GM12892 (cell line): Measurements from ENCODE around the gene NT5C2.
"Not testable (repeated sequence)": the region's sequence is repeated elsewhere in the genome, so short reads cannot be mapped to it uniquely, and the experiment has no call there.

ENCODE experiments used
- DNase-seq: peaks from one replicate; pipeline ENCODE4 v3.0.0; 2011; ENCODE audit not compliant: insufficient read length
- FAIRE-seq: peaks from 2 replicates; lab custom pipeline; 2011; peaks lifted over from hg19 to GRCh38; lab: Jason Lieb, UNC
- POLR2A ChIP-seq: IDR thresholded peaks from 2 replicates; pipeline ENCODE4 v1.6.1; 2011; ENCODE audit warnings: low read depth, low read length, control low read depth
- POLR2AphosphoS5 ChIP-seq: IDR thresholded peaks from 2 replicates; pipeline ENCODE4 v1.6.1; 2011; ENCODE audit warnings: low read depth, low read length, control low read depth
- TAF1 ChIP-seq: IDR thresholded peaks from 2 replicates; pipeline ENCODE4 v1.6.1; 2011; ENCODE audit warnings: low read depth, mild to moderate bottlenecking, control low read depth, low read length, borderline replicate concordance

NT5C2 gene

DNA sequence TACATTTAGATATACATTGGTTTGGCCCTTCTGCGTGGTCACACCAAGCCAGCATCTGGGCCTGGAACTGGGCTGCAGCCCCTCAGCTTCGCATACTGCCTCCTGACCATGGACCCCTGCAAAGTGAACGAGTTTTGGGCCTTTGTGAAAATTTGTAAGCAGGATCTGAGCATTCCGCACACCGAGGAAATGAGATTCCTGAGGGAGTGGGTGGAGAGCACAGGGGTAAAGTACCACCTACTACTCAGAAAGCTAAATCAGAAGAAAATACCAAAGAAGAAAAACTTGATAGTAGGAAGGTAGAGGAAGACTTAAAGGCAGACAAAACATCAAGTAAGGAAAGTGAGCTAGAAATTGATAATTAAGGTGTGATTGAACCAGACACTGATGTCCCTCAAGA is 22.5 kb upstream of the NT5C2 start:
- FAIRE-seq (no peak), DNase-seq (no peak)
- TF ChIP-seq POLR2A (no peak), TAF1 (no peak), POLR2AphosphoS5 (no peak)

DNA sequence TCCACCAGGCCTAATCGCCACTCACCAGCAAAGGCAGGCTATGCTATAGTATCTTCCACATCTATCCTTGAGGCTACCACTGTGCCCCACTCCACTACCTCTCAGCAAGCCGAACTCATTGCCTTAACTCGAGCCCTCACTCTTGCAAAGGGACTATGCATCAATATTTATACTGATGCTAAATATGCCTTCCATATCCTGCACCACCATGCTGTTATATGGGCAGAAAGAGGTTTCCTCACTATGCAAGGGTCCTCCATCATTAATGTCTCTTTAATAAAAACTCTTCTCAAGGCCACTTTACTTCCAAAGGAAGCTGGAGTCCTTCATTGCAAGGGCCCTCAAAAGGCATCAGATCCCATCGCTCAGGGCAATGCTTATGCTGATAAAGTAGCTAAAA is 17.2 kb upstream of the NT5C2 start:
- not testable (repeated sequence) for FAIRE-seq, DNase-seq

DNA sequence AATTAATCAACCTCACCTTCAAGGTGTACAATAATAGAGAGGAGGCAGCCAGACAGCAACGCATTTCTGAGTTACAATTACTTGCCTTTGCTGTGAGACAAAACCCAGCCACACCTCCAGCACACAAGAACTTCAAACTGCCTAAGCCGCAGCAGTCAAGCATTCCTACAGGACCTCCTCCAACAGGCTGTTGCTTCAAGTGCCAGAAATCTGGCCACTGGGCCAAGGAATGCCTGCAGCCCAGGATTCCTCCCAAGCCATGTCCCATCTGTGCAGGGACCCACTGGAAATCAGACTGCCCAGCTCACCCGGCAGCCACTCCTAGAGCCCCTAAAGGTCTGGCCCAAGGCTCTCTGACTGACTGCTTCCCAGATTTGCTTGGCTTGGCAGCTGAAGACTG is 14.6 kb upstream of the NT5C2 start:
- not testable (repeated sequence) for FAIRE-seq, DNase-seq

DNA sequence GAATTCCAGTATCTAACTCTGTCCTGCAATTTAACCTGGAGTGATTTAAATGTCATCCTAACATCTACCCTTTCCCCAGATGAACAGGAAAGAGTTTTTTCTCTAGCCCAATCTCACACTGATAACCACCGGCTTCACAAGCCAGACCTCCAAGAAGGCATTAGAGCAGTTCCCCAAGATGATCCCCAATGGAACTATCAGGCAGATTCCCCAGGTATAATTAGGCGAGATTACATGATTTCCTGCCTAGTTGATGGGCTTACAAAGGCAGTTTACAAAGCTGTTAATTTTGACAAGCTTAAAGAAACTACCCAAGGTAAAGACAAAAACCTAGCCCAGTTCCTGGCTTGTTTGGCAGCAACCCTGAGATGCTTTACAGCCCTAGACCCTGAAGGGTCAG is 14.1 kb upstream of the NT5C2 start:
- DNase-seq (no peak), FAIRE-seq (no peak)
- no peak for TF ChIP-seq POLR2A
- TF ChIP-seq POLR2AphosphoS5 = no peak
- no peak for TF ChIP-seq TAF1

DNA sequence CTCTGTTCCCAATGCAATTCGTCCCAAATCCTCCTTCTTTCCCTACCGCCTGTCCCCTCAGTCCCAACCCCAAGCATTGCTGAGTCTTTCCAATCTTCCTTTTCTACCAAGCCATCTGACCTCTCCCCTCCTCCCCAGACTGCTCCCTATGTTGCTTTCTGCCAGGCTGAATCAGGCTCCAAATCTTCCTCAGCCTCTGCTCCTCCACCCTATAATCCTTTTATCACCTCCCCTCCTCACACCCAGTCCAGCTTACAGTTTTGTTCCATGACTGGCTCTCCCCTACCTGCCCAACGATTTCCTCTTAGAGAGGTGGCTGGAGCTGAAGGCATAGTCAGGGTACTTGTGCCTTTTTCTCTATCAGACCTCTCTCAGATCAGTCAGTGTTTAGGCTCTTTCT is 13.6 kb upstream of the NT5C2 start:
- DNase-seq, FAIRE-seq: not testable (repeated sequence)

DNA sequence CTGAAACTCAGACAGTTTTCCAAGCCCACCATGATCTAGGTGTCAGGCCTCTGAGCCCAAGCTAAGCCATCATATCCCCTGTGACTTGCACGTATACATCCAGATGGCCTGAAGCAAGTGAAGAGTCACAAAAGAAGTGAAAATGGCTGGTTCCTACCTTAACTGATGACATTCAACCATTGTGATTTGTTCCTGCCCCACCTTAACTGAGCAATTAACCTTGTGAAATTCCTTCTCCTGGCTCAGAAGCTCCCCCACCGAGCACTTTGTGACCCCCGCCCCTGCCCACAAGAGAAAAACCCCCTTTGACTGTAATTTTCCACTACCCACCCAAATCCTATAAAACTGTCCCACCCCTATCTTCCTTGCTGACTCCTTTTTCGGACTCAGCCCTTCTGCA is 12.3 kb upstream of the NT5C2 start:
- not testable (repeated sequence) for DNase-seq, FAIRE-seq

DNA sequence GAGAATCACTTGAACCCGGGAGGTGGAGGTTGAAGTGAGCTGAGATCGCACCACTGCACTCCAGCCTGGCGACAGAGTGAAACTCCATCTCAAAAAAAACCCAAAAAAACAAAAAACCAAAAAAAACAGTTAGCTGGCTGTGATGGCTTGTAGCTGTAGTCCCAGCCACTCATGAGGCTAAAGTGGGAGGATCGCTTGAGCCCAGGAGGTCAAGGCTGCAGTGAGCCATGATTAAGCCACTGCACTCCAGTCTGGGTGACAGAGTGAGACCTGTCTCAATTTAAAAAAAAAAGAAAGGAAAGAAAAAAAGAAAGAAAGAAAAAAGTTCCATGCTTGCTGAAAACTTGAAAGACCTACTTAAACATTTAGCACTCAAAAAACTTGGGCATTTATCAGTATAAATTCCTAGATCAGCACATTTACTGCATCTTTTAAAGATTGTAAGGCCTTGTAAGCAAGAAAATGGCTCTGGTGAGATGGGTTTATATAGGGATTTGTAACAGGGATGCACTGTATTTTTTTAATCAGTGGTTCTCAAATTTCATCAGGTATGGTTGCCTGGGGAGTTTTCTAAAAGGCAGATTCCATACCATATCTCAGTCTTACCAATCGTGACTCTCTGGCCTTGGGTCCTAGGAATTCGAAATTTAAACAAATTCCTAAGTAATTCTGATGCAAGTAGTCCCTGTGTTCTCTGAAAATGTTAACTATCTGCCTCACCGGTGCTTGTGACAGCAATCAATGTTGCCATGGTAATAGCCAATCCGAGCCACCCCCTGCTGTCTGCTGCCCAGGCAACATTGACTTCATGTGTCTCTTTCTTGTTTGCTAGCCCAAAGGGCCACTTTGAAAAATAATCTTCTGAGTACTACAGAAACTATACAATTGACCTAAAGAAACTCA is 11.5 kb upstream of the NT5C2 start:
- TF ChIP-seq TAF1 (no peak), POLR2AphosphoS5 (no peak), POLR2A (no peak)
- no peak for FAIRE-seq

DNA sequence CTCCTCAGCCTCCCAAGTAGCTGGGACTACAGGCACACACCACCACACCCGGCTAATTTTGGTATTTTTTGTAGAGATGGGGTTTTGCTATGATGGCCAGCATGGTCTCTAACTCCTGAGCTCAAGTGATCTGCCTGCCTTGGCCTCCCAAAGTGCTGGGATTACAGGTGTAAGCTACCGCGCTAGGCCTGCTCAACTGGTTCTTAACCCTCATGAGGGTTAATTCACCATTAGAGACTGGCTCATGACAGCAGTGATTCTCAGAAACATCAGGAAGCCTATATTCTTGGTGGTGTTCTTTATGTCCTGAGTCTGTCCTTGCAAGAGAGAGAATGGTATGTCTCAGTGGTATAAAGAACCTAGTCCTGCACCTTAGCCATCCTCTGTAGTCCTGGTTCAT is 10.4 kb upstream of the NT5C2 start:
- DNase-seq (no peak), FAIRE-seq (no peak)
- TF ChIP-seq TAF1 = no peak
- no peak for TF ChIP-seq POLR2AphosphoS5
- TF ChIP-seq POLR2A = no peak

More for the DNA sequence above, 11.5 kb upstream of the NT5C2 start:
- no peak for DNase-seq

DNA sequence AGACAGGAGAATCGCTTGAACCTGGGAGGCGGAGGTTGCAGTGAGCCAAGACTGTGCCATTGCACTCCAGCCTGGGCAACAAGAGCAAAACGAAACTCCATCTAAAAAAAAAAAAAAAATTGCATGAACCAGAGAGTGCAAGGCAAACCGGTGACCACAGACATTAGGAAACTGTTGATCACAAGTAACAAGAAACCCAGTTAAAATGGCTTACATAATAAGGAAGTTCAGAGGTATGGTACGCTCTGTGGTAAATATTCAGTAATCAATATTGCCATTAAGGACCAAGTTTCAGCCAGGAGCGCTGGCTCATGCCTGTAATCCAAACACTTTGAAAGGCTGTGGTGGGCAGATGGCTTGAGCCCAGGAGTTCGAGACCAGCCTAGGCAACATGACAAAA is 9.2 kb upstream of the NT5C2 start:
- FAIRE-seq (no peak), DNase-seq (no peak)
- TF ChIP-seq POLR2AphosphoS5 = no peak
- no peak for TF ChIP-seq TAF1
- TF ChIP-seq POLR2A = no peak

DNA sequence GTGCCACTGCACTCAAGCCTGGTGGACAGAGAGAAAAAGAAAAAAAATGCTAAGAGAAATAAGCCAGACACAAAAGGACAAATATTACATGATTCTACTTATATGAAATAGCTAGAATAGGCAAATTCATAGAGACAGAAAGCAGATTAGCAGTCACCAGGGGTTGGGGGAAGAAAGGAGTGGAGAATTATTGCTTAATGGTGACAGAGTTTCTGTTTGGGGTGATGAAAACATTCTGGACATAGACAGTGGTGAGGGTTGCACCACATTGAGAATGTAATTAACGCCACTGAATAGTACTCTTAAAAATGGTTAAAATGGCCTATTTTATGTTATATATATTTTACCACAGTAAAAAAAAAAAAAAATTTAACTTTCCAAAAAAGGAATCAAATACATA is 6.4 kb upstream of the NT5C2 start:
- TF ChIP-seq POLR2AphosphoS5 (no peak), TAF1 (no peak), POLR2A (no peak)
- FAIRE-seq = no peak
- no peak for DNase-seq

DNA sequence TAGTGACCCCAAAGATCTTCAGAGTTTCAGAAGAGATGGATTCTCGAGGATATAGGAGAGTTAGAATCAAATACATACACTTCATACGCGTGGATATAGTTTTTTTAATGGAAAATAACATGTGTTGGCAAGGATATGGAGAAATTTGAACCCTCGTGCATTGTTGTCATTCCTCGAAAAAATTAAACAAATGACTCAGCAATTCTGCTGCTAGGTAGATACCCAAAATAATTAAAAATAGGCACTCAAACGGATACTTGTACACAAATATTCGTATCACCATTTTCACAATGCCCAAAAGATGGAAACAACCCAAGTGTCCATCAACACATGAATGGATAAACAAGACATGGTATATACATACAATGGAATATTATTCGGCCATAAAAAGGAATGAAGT is 5.6 kb upstream of the NT5C2 start:
- DNase-seq (no peak), FAIRE-seq (no peak)
- TF ChIP-seq POLR2A (no peak), TAF1 (no peak), POLR2AphosphoS5 (no peak)

DNA sequence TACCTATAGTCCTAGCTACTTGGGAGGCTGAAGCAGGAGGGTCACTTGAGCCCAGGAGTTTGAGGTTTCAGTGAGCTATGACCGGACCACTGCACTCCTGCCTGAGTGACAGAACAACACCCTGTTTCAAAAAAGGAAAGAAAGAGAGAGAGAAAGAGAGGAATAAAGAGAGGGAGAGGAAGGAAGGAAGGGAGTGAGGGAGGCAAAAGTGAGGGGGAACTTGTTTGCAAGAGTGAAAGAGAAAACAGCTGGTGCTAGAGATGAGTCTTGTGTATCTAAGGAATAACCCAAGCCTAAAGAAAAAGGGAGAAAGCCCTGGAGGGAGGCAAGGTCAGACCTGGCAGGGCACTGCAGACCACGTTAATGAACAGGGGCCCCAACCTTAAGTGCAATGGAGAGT is 4.8 kb upstream of the NT5C2 start:
- FAIRE-seq = no peak

DNA sequence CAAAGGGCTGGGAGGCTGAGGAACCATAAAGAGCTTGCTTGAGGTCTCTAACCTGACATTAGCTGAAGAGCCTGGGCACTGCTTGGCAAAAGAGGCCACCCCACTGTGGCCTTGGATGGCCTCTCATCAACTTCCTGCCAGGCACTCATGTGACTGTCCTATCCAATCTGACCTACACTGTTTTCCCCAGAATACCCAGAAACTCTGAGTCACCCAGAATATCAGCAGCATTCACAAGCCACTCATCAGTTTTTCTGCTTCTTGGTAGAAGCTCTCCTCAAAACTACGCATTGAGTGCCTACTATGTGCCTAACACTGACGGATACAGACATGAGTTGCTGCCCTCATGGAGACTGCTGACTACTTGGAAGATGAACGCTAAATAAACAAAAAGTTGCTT is 4.1 kb upstream of the NT5C2 start:
- DNase-seq (no peak), FAIRE-seq (no peak)
- TF ChIP-seq POLR2A (no peak), TAF1 (no peak), POLR2AphosphoS5 (no peak)

More for the DNA sequence above, 4.8 kb upstream of the NT5C2 start:
- no peak for TF ChIP-seq TAF1
- no peak for TF ChIP-seq POLR2AphosphoS5
- TF ChIP-seq POLR2A = no peak
- no peak for DNase-seq

DNA sequence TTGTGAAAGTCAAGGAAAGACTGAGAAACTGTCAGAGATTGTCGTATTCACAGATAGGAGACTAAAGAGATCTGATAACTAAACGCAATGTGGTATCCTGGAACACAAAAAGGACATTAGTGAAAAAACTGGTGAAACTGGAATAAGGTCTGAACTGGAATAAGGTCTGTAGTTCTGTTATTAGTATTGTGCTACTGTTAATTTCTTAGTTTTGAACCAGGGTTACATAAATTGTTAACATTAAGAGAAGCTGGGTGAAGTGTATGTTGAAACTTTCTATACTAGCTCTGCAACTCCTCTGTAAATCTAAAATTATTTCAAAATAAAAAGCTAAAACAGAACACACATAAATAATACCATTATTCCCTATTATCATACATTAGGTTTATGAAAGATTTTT is 3.4 kb upstream of the NT5C2 start:
- TF ChIP-seq TAF1 (no peak), POLR2A (no peak), POLR2AphosphoS5 (no peak)
- FAIRE-seq (no peak), DNase-seq (no peak)
